Left ventricle myocardium inferior (tissue), 1 donor: ENCODE data around the gene MYBPHL. TPM values are rescaled to one million over a fixed set of nuclear protein-coding genes. Genes with fewer than 3 reads are reported as not detected.

ENCODE experiments used
- DNase-seq: peaks from one replicate; pipeline ENCODE4 v3.0.0-alpha.2; 2020
- H3K27ac ChIP-seq: fragments of 200-600 bp; replicated peaks from 2 replicates; pipeline ENCODE4 v1.8.0; 2021
- H3K27me3 ChIP-seq: fragments of 200-600 bp; 2 replicates; pipeline ENCODE4 v1.8.0; 2021; ENCODE audit warnings: low read depth
- H3K36me3 ChIP-seq: fragments of 200-600 bp; 2 replicates; pipeline ENCODE4 v1.8.0; 2021
- H3K4me1 ChIP-seq: fragments of 200-600 bp; 2 replicates; pipeline ENCODE4 v1.8.0; 2021
- H3K4me3 ChIP-seq: fragments of 200-600 bp; 2 replicates; pipeline ENCODE4 v1.8.0; 2021; ENCODE audit warnings: mild to moderate bottlenecking, moderate library complexity
- H3K9me3 ChIP-seq: fragments of 200-600 bp; replicated peaks from 2 replicates; pipeline ENCODE4 v1.8.0; 2021
- CTCF ChIP-seq: fragments of 200-600 bp; IDR thresholded peaks from 2 replicates; pipeline ENCODE4 v1.8.0; 2021; ENCODE audit warnings: antibody characterized with exemption, mild to moderate bottlenecking, borderline replicate concordance
- intact Hi-C: fragments of 100-400 bp; cut with micrococcal nuclease; formaldehyde crosslinking; loops from one replicate; pipeline ENCODE4 v1.11.0; 2022
- total RNA-seq: library from RNA; stranded (reverse); fragmentation: NEBNext Ultra II Directional; extraction: Animal tissue kit (Norgen Biotek cat#: 25700); gene quantifications from one replicate; pipeline ENCODE4 v1.2.1, GENCODE V29; 2021
- donor health status: DM: no; HTN: yes; CAD: no; lungs with severe emphysema.

Gene MYBPHL
- total RNA-seq, 1 donor from 2014 or later = 0.22 TPM

DNA sequence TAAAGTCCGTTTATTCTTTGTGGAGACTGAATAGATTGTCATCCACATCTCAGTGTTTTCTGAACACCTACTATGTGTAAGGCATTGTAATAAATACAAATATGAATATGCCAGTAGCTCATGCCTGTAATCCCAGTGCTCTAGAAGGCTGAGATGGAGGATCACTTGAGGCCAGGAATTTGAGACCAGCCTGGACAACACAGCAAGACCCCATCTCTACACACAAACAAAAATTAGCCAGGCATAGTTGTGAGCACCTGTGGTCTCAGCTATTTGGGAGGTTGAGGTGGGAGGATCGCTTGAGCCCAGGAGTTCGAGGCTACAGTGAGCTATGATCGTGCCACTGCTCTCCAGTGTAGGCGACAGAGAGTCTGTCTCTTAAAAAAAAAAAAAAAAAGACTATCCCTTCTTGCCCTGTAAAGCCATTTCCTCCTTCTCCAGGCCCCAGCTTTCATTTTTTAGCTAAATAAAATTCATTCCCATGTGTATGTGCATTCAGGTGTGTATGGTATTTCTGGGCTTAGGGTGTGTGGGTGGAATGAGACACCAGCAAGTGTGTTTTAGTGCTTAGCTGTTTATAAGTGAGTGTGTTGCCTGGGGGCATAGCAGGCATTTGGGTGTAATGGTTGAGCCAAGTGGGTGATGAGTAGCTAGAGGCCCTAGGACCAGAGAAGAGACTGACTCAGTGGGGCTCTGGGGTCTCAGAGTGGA lies 49.7 kb downstream of the MYBPHL start:
- intact Hi-C loops = no loop called here
- no peaks in the 10 kb centered on the region for H3K36me3 ChIP-seq
- no peaks in the 10 kb centered on the region for H3K9me3 ChIP-seq
- TF ChIP-seq CTCF = no peak
- H3K27me3 ChIP-seq = no peaks in the 10 kb centered on the region
- no peak overlapping the region for H3K27ac ChIP-seq
- no peak overlapping the region for H3K4me3 ChIP-seq
- peaks cover 23% of the 10 kb centered on the region for H3K4me1 ChIP-seq
- no peak for DNase-seq

- no peak overlapping the region for H3K27ac ChIP-seq
- peaks cover 23% of the 10 kb centered on the region for H3K4me1 ChIP-seq
- no peak overlapping the region for H3K4me3 ChIP-seq
- no peak for DNase-seq
- no peaks in the 10 kb centered on the region for H3K9me3 ChIP-seq
- H3K27me3 ChIP-seq = no peaks in the 10 kb centered on the region
- no peak for TF ChIP-seq CTCF
- intact Hi-C loops = no loop called here
- no peaks in the 10 kb centered on the region for H3K36me3 ChIP-seq
These were observed 50.7 kb downstream of the MYBPHL start for GRCh38 chr1:109256085-109256484.

- H3K27ac ChIP-seq = no peak overlapping the region
- TF ChIP-seq CTCF = no peak
- no peaks in the 10 kb centered on the region for H3K9me3 ChIP-seq
- intact Hi-C loops = no loop called here
- H3K4me3 ChIP-seq = no peak overlapping the region
- no peaks in the 10 kb centered on the region for H3K36me3 ChIP-seq
- H3K27me3 ChIP-seq = no peaks in the 10 kb centered on the region
- H3K4me1 ChIP-seq = peaks cover 23% of the 10 kb centered on the region
- no peak for DNase-seq
These were observed 51.1 kb downstream of the MYBPHL start for GRCh38 chr1:109255678-109256077.

DNA sequence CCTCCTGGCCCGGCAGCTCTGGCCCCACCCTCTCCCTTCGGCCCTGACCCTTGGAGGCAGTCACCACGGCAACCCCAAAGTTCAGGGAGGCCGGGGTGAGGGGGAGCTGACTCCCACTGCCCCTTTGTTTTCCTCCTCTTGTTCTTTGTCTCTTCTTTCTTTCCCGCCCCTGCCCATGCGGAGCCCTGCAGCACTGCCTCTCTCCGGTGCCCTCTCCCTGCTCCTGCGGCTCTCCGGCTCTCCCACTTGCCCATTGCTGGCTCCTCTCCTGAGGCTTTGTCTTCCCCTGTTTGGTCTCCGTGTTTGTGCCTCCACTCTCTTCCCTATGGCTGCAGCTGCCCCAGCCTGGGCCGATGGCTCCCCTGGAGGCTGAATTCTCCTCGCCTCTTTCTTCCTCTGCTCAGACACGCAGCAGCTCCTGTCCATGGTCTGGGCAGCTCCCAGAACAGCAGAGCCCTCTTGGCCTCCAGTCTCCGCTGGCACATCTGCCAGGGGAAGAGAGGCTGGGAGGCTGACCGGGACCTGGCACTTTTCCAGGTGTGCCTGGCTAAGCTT lies 51.6 kb downstream of the MYBPHL start:
- peaks cover 5% of the 10 kb centered on the region for H3K27me3 ChIP-seq
- no peak for TF ChIP-seq CTCF
- intact Hi-C loops = no loop called here
- no peaks in the 10 kb centered on the region for H3K36me3 ChIP-seq
- no peak overlapping the region for H3K4me3 ChIP-seq
- no peaks in the 10 kb centered on the region for H3K9me3 ChIP-seq
- DNase-seq = no peak
- H3K4me1 ChIP-seq = peaks cover 25% of the 10 kb centered on the region
- H3K27ac ChIP-seq = peak overlapping the region; percentile 79

DNA sequence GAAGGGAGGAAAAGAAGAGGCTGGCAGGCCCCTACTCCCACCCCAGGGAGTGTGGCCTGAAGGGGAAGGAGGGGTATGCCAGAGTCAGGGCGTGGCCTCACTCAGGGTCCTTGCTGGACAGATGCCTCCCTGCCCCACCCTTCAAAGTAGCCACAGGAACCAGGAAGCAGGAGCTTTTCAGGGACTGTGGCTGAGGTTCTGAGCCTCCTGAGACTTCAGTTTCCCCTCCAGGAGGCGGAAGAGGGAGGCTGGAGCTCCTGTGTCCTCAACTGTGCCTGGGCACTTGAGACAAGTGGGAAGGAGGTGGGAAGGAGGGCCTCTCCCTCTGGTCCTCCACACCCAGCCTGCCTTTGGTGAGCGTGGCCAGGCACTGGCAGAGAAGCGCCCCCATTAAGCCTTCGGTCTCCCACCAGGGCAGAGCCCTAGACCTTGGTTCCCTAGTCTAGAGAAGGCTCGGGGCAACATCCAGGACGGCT lies 52.2 kb downstream of the MYBPHL start:
- H3K9me3 ChIP-seq = no peaks in the 10 kb centered on the region
- H3K4me1 ChIP-seq = peaks cover 30% of the 10 kb centered on the region
- DNase-seq = no peak
- peak overlapping the region; percentile 9 for H3K4me3 ChIP-seq
- H3K36me3 ChIP-seq = no peaks in the 10 kb centered on the region
- no peak for TF ChIP-seq CTCF
- peaks cover 10% of the 10 kb centered on the region for H3K27me3 ChIP-seq
- intact Hi-C loops = no loop called here
- H3K27ac ChIP-seq = peak overlapping the region; percentile 79
